HG03442 (cell line): ENCODE data around the gene MYB.
"Not testable (repeated sequence)": the region's sequence is repeated elsewhere in the genome, so short reads cannot be mapped to it uniquely, and the experiment has no call there.

ENCODE experiments used
- ATAC-seq: cut with Tn5 transposase; IDR thresholded peaks from one replicate; pipeline ENCODE4 v1.9.1; 2021; ENCODE audit warnings: mild to moderate bottlenecking, moderate library complexity; ENCODE audit not compliant: unreplicated experiment

The MYB gene

GRCh38 chr6:135246412-135247012 is 65.4 kb downstream of the MYB start:
- ATAC-seq = not testable (repeated sequence)

GRCh38 chr6:135250234-135250633 is 69.1 kb downstream of the MYB start:
- no peak for ATAC-seq

GRCh38 chr6:135250751-135251497 is 69.8 kb downstream of the MYB start:
- no peak for ATAC-seq

GRCh38 chr6:135251498-135252441 is 70.7 kb downstream of the MYB start:
- no peak for ATAC-seq

GRCh38 chr6:135254471-135254870 is 73.4 kb downstream of the MYB start:
- ATAC-seq = no peak

GRCh38 chr6:135256866-135257265 is 75.8 kb downstream of the MYB start:
- ATAC-seq = no peak

GRCh38 chr6:135257631-135258405 is 76.7 kb downstream of the MYB start:
- ATAC-seq = no peak

GRCh38 chr6:135258970-135259369 is 77.9 kb downstream of the MYB start:
- no peak for ATAC-seq

- ATAC-seq = no peak
Observed at GRCh38 chr6:135260612-135261011, 79.5 kb downstream of the MYB start.

- ATAC-seq = no peak
Observed at GRCh38 chr6:135261872-135262725, 81.0 kb downstream of the MYB start.

- ATAC-seq = no peak
Observed at GRCh38 chr6:135265278-135265677, 84.2 kb downstream of the MYB start.

GRCh38 chr6:135266675-135267074 is 85.6 kb downstream of the MYB start:
- no peak for ATAC-seq

GRCh38 chr6:135267085-135267484 is 86.0 kb downstream of the MYB start:
- no peak for ATAC-seq

- no peak for ATAC-seq
Observed at GRCh38 chr6:135268263-135268662, 87.2 kb downstream of the MYB start.

- no peak for ATAC-seq
Observed at GRCh38 chr6:135268740-135269139, 87.6 kb downstream of the MYB start.
